GM21619 (cell line): ENCODE data around the gene PSAP.
"Not testable (repeated sequence)": the region's sequence is repeated elsewhere in the genome, so short reads cannot be mapped to it uniquely, and the experiment has no call there.

Source experiments
- ATAC-seq: cut with Tn5 transposase; IDR thresholded peaks from one replicate; pipeline ENCODE4 v1.9.1; 2021; ENCODE audit not compliant: unreplicated experiment

PSAP gene

DNA sequence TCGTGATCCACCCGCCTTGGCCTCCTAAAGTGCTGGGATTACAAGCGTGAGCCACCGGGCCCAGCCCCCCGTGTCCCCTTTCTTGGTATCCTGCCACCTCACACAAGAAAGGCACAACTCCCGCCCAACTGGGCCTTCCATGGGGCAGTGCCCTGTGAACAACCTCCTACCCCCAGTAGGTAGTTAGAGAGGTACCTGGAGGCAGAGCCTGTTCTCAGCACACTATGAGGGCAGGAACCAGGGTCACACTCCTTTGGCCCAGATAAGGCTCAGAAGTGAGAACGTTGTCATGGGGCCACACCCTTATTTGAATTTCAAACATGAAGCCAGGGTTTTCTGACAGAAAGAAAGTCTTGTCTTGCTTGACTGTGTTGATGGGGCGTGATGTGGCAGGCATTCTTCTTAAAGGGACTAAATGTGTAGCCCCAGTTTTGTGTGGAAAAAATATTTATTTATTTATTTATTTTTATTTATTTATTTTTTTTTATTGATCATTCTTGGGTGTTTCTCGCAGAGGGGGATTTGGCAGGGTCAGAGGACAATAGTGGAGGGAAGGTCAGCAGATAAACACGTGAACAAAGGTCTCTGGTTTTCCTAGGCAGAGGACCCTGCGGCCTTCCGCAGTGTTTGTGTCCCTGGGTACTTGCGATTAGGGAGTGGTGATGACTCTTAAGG, 23.8 kb upstream of the PSAP start:
- ATAC-seq, result not testable (repeated sequence)

DNA sequence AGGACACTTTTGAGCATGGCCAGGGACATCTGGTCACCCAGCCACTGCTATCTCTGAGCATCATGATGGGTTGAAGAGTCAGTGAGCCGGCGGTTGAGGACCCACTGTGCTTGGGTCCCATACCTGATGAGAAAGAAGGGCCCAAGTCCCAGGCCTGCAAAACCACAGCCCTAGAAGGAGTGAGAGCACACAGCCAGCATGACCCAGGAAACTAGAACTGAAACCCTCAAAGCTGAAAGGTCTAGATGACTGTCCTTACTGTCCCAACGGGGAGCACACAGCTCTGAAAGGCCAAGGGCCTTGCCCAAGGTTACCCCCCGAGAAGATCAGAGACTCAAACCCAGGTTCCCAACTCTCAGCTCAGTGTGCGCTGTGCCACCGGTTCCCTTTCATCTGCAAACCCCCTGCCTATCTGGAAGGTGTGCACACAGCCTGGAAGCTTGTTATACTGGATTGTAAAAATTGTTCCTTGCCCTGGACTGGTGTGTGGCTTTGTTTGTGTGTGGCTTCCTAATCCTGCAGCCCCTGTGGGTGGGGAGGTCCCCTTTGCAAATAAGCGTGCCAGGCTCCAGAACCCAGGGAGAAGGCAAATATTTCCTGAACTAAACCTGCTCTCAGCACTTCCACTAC, 22.6 kb upstream of the PSAP start:
- ATAC-seq, result peak; percentile 93

DNA sequence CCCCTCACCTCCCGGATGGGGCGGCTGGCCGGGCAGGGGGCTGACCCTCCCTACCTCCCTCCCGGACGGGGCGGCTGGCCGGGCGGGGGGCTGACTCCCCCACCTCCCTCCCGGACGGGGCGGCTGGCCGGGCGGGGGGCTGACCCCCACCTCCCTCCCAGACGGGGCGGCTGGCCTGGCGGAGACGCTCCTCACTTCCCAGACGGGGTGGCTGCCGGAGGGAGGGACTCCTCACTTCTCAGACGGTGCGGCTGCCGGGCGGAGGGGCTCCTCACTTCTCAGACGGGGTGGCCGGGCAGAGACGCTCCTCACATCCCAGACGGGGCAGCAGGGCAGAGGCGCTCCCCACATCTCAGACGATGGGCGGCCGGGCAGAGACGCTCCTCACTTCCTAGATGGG, 18.6 kb upstream of the PSAP start:
- not testable (repeated sequence) for ATAC-seq

DNA sequence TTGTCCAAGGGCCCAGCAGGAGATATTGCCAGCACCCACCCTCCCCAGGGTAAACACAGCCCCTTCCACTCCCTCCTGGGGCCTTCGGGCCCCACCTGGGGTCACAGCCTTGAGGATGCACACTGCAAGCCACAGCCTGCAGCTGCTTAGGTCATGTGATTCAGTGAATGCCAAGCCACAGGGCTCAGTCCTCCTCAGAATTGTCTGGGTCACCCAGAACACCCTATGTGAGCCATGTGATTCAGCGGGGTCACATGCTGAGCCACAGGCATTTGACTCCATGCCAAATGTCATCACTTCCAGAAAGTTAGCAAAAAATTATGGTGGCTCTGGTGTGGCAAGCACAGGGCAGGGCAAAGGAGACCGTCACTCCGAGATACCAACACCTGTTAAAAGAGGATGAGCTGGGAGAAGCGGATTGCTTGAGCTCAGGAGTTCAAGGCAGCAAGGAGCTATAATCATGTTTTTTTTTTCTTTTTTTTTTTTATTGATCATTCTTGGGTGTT, 17.2 kb upstream of the PSAP start:
- ATAC-seq, result no peak

DNA sequence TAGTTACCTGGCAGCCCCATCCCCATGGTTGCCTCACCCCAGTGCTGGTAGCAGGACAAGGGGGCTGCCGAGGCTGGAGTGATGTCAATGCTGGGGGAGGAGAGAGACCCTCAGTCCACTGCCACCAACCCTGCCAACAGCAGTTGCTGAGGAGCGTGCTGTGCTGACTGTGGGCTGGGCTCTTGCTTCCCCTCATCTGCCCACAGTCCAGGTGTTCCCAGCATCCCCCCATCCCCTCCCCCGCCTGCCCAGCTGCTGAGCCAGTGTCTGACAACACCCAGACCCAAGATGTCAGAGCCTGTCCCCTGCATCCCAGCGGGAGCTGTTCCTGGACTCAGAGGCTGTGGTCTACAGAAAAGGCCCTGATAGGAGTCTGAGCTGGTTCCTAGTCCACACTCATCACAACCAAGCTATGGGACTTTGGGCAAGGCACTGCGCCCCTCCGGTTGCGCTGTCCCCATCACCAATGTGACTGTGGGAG, 14.6 kb upstream of the PSAP start:
- no peak for ATAC-seq

DNA sequence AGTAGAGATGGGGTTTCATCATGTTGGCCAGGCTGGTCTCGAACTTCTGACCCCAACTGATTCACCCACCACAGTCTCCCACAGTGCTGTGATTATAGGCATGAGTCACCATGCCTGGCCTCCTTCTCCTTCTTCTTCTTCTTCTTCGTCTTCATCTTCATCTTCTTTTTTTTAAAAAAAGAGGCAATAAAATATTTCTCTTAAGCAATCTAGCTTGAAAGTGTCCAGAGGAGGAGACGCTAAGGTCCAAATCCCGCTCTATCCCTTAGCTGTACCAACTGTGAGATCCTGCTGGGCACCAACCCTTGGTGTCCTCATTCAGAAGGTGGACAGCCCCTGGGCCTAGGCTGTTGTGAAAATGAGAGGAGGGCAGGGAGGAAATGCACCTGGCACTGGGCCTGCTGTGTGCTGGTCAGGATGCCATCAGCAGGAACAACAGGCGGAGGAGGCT, 13.9 kb upstream of the PSAP start:
- ATAC-seq, result no peak

DNA sequence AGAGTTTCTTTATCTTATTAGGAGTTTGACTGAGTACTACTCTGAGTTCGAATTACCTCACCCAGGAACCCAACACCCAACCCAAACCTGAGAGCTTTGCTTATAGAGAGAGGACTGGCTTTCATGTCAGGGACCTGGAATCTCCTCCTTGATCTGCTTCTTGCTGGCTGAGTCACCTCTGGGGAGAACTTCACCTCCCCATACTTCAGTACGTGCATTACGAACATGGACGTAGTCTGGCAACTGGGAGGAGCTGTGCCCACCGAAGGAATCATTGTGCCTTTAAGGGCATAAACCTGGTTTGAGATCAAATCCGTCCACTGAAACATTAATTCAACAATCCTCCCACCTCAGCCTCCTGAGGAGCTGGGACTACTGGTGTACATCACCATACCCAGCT, 12.2 kb upstream of the PSAP start:
- no peak for ATAC-seq

DNA sequence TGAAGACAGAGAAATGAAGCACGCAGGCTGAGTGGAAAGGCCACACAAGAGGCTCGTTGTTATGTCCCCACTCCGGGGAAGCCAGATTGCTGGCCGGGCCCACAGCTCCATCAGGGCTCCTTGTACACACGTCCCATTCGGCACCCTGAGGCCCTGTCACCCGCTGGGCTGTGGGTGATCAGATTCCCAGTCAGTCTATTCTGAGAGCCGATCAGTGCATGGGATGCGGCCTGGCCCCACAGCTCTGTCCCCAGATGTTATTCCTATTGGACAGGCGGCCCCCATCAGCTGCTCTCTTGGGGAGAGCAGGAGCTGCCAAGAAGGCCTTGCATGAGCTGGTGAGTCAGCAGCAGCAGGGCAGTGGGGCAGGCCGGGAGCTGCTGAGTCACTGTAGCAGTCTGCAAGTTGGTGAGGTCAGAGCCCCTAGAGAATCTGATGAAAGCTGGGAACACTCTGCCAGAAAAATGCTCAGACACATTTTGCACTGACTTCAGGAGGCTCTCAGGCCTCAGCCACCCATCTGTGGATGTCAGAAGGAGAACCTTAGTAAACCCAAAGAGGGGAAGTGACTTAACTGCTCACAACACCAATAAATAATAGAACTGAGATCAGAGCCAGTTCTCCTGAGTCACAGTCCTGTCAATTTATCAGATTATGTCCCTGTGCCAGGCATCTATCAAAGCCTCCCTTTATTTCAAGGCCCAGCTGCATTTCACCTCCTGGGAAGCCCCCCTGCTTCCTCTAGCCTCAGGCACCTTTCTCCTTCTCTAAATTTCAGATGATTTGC, 9.4 kb upstream of the PSAP start:
- peak; percentile 72 for ATAC-seq

DNA sequence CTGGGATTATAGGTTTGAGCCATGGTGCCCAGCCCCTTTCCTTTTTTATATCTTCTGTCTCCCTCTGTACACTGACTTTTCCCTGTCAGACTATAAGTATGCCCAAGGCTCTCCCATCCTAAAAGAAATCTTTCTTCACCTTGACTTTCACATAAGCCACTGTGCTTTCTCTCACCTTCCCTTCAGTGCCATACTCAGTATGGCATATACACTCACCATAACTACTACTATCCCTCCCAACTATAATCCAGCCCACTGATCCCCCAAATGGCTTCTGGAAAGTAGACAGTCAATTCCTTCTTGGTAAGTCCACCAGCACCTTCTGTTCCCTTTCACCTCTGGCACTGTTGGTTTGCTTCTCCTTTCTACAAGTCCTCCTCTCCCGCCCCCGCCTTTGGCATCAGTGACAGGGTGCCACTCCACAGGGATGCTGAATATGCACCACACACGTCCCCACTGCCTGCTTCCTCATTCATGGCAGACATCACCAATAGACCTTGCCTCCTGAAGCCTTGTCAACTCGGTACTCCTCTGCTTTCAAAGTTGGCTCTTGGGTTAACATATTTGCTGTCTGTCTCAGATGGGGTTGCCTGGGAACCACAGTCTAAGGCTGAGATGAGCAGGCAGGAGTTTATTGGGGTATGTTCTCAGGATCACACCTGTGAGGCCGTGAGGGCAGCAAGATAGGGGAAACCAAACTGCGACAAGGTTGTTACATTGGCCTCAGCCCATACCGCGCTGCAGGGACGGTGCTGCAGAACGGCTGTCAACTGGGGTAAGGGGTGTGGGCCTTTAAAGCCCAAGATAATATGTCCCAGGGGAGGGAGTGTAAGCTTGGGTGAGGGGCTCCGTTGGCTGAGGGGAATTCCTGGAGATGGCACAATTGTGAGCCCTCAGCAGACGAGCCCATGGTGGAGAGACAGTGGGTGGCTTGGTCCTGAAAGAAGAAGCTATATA, 7.2 kb upstream of the PSAP start:
- no peak for ATAC-seq

DNA sequence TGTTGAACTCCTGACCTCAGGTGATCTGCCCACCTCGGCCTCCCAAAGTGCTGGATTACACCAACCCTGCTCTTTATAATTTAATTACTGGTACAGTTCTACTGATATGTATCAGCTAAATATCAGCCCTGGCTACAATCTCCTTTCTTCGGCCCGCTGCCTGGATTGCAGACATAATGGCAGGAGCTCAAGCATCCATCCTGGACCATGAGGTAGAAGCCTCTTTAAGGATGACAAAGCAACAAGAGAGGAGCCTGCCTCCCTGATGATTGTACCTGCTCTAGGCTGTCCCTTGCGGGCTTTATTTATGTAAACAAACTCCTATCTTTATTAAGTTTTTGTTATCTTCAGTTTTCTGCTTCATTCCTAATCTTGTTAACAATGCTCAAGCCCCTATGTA, 5.6 kb upstream of the PSAP start:
- no peak for ATAC-seq

DNA sequence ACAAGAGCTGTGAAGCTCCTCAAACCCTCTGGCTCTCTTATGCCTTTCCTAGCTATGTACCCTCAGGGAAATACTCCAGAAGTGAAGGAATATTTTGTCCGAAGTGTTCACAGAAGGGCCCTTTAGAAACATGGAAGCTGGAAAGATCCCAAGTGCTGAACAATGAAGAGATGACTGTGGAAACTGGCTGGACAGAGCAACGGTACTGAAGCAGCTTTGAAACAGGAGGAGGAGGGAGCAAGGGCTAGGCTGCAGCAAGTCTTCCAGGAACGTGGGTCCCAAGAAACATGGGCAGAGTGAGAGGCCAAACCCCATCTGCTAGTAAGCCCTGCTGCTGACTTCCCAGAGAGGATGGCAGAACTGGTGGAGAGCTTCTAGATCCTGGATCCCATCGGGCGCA, 3.0 kb upstream of the PSAP start:
- no peak for ATAC-seq

DNA sequence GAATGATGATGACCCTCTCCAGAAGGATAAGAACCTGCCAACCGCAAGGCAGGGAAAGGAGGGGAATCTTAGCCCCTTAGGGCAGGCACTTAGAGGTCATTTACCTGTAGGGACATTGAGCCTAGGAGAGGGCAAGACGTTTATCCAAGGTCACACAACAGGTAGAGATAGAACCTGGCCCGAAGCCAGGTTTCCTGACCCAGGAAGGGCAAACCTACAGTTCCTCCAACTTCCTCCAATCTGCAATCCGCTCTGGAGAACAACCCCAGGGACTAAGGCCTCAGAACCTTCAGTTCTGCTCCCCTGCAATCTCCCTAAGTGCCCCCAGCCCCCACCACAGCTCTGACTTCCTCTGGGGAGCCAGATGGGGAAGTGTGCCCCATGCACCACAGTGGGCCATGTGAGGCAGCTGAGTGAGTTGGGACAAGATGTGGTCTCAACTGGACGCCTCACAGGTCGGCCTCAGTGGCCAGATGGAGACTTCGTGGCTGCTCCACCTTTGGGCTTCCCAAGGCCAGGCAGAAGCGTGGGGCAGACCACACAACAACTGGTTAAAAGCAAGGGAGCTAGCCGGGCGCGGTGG, 1.4 kb upstream of the PSAP start:
- ATAC-seq, result no peak

DNA sequence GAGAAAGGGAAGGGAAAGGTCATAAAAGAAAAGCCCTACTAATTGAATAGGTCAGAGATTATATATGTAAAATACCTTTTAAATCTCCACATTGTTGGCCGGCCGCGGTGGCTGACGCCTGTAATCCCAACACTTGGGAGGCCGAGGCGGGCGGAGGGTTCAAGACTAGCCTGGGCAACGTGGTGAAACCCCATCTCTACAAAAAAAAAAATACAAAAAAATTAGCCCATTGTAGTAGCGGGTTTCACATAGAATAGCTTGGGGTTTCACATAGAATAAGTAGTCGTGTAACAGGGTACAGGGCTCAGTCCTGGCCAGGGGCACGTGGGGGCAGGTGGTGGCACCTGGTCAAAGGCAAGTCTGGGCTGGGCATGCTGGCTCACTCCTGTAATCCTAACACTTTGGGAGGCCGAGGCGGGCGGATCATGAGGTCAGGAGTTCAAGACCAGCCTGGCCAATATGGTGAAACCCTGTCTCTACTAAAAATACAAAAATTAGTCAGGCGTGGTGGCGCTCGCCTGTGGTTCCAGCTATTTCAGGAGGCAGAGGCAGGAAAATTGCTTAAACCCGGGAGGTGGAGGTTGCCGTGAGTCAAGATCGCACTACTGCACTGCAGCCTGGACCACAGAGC, 529 bp upstream of the PSAP start:
- ATAC-seq, result peak; percentile 13

DNA sequence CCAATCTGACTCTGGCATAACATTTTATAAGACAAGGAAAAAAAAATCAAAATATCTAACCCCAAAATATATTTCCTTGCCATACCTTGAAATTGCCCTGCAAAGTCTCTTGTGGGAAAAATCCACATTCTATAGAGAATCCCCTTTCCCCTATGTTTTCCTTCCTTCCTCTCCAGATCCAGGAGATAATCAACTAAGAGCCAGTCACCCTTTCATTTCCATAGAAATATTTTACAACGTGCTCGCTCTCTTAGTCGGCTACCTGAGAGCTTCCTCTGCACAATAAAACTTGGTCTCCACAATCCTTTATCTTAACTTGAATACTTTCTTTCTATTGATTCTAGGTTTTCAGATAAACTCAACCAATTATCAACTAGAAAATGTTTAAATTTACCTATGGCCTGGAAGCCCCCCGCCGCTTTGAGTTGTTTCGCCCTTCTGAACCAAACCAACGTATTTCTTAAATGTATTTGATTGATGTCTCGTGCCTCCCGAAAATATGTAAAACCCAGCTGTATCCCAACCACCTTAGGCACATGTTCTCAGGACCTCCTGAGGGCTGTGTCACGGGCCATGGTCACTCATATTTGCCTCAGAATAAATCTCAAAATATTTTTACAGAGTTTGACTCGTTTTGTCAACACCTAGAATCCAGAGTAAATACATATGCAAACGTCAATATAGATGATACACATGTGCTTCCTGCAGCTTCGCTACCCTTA, 869 bp downstream of the PSAP start:
- ATAC-seq, result no peak

DNA sequence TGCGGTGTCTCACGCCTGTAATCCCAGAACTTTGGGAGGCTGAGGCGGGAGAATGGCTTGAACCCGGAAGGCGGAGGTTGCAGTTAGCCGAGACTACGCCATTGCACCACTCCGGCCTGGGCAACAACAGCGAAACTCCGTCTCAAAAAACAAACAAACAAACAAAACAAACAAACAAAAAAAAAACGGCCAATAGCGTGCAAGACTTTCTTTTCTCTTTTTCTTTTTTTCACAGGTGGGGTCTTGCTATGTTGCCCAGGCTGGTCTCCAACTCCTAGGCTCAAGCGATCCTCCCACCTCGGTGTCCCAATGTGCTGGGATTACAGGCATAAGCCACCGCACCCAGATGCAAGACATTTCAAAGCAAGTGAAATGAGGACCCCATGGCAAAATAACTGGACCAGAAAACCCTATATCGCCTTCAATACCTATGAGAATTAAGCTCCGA, 1.6 kb downstream of the PSAP start:
- no peak for ATAC-seq

DNA sequence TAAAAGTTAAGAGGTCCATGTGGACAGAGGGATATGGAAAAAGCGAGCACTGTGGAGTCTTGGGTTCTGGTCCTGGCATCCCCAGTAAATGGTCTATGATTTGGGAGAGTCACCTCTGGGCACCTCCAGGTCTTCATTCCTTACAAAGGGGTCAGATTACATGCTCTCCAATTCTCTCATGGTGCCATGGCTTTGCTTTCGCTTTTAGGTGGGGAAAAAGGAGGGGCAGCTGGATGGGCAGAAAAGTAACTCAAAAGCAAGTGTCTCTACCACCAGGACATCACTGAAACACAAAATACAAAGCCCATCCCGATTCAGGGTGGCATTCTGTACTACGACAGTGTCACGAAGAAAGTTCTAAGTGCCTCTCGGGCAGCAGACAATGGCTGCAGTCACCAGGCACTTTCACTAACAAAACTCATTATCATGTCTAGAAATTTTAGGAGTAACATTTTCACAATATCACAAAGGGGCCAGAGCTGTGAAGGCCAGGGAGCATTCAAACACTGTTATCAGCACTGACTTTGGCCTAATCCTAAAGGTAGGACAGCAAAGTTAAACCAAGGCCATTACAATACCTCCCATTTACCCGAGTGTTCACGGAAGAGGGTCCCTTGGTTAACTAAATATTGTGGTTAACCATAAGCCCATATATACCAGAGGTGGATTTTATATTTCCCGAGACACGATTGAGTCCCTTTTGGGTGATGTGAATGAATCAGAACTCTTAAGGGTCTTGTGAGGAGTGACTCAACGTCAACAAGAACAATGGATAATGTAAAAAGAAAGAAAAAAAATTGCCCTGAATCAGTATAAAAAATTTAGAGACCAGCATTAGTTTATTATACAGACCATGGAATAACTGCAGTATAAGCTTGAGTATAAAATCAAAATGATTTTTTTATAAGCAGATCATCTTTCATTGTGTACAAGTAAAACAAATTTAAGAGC, 2.5 kb downstream of the PSAP start:
- ATAC-seq, result no peak

DNA sequence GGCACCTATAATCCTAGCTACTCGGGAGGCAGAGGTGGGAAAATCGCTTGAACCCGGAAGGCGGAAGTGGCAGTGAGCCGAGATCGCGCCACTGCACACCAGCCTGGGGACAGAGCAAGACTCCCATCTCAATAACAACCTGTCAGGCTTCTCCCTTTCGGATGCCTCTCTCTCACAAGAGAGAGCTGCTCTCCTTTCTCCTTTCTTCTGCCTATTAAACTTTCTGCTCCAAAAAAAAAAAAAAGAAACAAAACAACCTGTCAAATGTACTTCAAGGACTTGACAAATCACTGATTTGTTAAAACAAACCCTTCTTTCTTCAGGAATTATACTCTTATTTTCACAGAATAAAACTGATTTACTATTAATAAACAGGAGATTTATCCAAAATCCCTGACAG, 3.6 kb downstream of the PSAP start:
- ATAC-seq, result no peak

DNA sequence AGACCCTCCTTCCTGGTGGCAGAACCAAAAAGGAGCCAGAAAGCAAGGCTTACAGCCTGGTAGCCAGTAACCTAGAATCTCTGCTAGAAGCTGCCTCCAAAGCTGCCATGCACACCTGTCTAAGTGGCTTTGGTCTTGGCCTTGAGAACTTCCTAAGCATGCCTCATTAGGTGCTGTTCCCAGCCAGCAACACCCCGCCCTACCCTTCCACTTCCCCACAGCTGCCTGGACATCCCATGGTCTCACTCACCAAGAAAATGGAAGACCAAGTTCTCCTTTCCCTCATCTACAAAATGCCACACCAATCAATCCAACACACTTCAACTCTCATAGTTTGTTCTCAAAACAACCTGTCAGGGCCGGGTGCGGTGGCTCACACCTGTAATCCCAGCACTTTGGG, 4.2 kb downstream of the PSAP start:
- ATAC-seq, result no peak
